Adrenal gland (tissue), 5 donors: ENCODE data around the gene FUCA2.
"Not testable (repeated sequence)": the region's sequence is repeated elsewhere in the genome, so short reads cannot be mapped to it uniquely, and the experiment has no call there.

Experiments used
- POLR2A ChIP-seq, 2 donors: fragments of 450-650 bp; IDR thresholded peaks; one replicate each; pipeline ENCODE4 v1.6.1; 2017; ENCODE audit warnings: antibody characterized with exemption in 2 of 2, mild to moderate bottlenecking in 2 of 2, moderate library complexity in 1 of 2
- TF ChIP-seq, protein P1 (sequence below), 6 experiments: fragments of 450-650 bp in 4 of 6; fragments of 200-600 bp in 2 of 6; sonication (generic) in 1 of 6; IDR thresholded peaks; 1 replicate in 5 of 6; 2 replicates in 1 of 6; pipeline versions ENCODE4 v1.5.1 to v1.8.0; 2016 to 2021; ENCODE audit warnings: antibody characterized with exemption in 6 of 6, mild to moderate bottlenecking in 2 of 6, moderate library complexity in 1 of 6
- donor health status: DM: no; HTN: no; CAD: no.

DNA sequence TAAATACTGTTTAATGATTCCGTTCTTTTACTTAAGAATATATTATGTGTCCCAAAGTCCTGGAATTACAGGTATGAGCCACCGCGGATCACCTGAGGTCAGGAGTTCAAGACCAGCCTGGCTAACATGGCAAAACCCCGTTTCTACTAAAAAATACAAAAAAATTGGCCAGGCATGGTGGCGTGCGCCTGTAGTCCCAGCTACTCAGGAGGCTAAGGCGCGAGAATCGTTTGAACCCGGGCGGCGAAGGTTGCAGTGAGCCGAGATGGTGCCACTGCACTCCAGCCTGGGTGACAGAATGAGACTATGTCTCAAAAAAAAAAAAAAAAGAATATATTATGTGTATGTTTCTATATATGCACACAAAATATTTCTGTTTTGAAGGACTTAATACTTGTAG, 1.2 kb downstream of the FUCA2 start:
- TF ChIP-seq, protein P1, sequence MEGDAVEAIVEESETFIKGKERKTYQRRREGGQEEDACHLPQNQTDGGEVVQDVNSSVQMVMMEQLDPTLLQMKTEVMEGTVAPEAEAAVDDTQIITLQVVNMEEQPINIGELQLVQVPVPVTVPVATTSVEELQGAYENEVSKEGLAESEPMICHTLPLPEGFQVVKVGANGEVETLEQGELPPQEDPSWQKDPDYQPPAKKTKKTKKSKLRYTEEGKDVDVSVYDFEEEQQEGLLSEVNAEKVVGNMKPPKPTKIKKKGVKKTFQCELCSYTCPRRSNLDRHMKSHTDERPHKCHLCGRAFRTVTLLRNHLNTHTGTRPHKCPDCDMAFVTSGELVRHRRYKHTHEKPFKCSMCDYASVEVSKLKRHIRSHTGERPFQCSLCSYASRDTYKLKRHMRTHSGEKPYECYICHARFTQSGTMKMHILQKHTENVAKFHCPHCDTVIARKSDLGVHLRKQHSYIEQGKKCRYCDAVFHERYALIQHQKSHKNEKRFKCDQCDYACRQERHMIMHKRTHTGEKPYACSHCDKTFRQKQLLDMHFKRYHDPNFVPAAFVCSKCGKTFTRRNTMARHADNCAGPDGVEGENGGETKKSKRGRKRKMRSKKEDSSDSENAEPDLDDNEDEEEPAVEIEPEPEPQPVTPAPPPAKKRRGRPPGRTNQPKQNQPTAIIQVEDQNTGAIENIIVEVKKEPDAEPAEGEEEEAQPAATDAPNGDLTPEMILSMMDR (IDR thresholded peaks at IDR 0.05): not testable (repeated sequence)
- not testable (repeated sequence) for TF ChIP-seq POLR2A (IDR thresholded peaks at IDR 0.05)
